GM12873 (cell line): ENCODE measurements around the gene RASGRF1.

Experiments used
- TF ChIP-seq, protein P1 (sequence below): IDR thresholded peaks from 2 replicates; pipeline ENCODE4 v1.5.1; 2012; ENCODE audit warnings: low read depth, mild to moderate bottlenecking, moderate library complexity, low read length, control low read depth; ENCODE audit not compliant: insufficient read depth; ENCODE audit errors: missing control alignments

RASGRF1 gene

DNA sequence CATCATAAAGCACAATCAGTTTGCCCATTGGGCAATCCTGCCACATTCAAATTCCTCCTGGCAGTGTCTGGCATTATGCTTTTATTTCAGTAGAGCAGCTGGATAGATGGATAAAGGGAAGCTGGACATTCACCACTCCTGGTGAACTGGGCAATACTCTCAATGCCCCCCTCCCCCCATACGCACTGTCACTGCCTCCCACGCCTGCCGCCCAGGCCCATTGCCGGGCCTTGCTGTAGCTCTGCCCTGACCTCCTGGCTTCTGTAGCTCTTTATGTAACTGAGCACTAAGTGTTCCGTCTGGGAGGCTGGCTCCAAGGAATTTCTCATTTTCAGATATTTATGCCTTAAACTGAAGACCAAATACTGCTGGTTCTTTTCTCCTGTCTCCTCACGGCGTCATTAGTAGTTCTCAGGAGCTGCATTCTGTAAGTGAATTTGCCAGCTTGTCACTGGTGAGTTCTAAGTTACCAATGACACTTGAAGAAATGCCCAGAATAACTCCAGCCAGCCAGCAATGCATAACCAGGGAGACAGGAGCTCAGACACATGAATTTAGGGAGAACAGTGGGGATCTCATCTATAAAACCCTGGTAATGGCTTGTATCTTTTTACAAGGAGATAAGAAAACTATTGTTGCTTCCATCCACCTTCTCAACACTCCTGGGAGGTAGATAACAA, 25.5 kb upstream of the RASGRF1 start:
- TF ChIP-seq, protein P1, sequence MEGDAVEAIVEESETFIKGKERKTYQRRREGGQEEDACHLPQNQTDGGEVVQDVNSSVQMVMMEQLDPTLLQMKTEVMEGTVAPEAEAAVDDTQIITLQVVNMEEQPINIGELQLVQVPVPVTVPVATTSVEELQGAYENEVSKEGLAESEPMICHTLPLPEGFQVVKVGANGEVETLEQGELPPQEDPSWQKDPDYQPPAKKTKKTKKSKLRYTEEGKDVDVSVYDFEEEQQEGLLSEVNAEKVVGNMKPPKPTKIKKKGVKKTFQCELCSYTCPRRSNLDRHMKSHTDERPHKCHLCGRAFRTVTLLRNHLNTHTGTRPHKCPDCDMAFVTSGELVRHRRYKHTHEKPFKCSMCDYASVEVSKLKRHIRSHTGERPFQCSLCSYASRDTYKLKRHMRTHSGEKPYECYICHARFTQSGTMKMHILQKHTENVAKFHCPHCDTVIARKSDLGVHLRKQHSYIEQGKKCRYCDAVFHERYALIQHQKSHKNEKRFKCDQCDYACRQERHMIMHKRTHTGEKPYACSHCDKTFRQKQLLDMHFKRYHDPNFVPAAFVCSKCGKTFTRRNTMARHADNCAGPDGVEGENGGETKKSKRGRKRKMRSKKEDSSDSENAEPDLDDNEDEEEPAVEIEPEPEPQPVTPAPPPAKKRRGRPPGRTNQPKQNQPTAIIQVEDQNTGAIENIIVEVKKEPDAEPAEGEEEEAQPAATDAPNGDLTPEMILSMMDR = no peak

DNA sequence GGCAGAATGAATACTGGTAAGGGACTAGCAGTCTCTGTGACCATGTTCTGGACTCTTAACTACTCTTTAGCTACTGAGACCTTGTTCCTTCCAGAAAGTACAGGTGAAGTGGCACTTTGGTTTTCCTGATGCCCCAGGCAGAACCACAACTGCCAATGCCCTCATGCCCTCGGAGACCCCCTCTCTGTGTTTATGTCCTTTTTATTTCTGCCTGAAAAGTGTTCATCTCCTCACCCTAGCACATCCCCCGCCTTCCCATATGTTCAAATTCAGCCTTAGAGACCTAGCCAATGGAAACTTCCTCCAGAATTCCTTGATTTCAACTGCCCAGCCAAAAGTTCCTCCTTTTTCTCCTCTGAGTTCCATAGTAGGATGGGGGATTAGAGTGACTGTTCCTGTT, 23.3 kb upstream of the RASGRF1 start:
- TF ChIP-seq, protein P1 = no peak

DNA sequence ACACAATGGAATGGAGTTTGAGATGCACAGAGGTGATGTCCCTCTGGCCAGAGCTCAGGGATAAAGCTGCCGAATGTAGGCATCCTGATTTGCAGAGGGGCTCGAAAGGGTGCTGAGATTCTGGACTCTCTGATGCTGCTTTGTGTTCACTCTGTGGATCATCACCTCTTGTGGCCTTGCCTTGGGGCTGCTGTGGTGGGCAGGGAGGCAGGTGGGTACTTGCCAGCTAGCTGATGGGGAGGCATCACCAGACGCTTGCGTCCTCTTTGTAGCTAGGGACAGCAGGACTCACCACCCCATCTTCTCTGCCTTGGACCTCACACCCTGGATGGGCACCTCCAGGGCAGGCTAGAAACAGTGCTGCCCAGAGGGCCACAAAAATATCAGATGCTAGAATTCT, 14.6 kb upstream of the RASGRF1 start:
- TF ChIP-seq, protein P1 = no peak

DNA sequence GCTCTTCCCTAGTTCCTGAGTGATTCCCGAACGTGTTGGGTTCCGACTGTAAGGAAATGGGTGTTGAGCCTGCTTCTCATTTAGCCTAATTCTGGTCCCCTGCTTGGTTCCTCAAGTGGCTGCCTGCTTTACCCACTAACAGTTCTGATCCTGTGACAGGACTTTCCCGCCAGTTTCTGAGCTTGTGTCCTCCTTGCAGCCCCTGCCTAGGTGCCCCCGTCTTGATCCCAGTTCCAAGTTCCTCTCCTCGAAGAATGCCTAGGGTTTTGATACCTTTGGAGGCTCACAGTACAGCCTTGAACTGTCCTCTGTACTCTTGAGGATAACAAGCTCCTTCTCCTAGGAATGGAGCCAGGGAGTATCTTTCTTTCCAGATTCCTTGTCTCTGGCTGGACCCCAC, 12.0 kb upstream of the RASGRF1 start:
- TF ChIP-seq, protein P1 = no peak

DNA sequence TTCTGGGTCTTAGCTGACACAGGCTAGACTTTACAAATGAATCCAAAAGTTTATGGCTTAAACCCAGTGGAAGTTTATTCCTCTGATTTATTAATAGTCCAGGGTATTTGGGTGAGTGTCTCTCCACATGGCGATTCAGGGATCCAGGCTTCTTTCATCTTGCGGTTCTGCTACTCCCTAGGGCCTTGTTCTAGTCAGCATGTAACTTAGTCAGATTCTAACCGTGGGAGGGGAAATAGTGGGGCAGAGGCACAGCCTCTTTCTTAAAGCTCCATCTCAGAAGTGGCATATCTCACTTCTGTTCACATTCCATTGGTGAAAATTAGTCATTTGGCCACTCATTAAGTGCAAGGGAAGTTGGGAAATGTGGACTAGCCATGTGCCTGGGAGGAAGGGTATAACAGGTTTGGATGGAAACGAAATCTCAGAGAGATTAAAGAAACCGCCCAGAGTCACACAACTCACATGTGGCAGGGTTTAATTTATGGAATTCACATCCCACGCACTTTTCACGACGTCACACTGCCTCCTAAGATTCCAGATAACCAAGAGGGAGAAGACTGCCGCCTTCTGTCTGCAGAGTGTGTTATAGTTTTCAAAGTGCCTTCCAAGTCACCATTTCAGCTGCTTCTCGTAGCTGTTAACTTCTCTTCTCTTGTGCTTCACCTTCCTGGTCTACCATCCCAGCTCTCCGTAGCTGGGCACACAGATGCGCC, 11.4 kb upstream of the RASGRF1 start:
- TF ChIP-seq, protein P1 = no peak

DNA sequence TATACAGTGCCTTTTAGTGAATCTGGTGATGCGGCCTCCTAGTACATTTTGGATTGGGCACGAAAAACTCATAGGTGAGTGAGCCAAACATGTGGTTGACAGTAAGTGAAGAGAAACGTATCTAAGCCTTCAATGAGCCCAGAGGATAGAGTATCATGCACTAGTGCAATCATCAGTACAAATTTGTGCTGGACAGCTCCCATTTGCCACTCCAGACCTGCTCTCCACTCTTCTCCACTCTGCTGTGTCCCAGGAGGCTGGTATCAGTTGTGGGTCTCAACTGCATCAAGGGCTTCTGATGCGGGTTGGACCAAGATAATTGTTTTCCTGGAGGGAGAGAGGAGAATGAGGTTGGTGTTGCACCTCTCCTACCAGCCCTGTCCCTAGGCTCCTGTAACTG, 9.1 kb upstream of the RASGRF1 start:
- TF ChIP-seq, protein P1 = no peak

DNA sequence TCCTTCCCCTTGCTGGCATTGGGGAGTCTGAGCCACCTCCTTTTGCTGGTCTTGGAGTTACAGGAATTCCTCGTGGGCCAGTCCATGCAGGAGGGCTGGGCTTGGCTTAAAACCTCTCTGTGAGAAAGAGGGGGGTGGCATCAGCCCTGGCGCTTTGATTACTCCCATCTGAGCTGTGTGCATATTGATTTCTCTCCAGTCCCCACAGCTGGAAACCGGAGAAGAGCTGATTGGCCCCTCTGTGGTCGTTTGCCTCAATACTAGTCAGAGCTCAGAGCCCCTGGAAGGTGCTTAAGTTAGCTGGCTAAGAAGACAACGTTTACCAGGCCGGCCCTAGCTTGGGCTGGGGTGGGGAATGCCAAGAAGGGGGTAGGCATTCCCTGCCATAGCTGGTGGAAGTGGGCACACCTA, 4.0 kb upstream of the RASGRF1 start:
- TF ChIP-seq, protein P1 = no peak
